GM21576 (cell line): ENCODE results near the gene TRPV6.

Experiments used
- ATAC-seq: cut with Tn5 transposase; IDR thresholded peaks from one replicate; pipeline ENCODE4 v1.9.1; 2021; ENCODE audit warnings: mild to moderate bottlenecking, moderate library complexity; ENCODE audit not compliant: unreplicated experiment

Gene TRPV6

GRCh38 chr7:142870147-142870559 lies 15.4 kb downstream of the TRPV6 start:
- no peak for ATAC-seq

GRCh38 chr7:142869434-142869833 lies 16.1 kb downstream of the TRPV6 start:
- ATAC-seq = no peak

GRCh38 chr7:142868986-142869415 lies 16.5 kb downstream of the TRPV6 start:
- ATAC-seq = no peak

- ATAC-seq = no peak
These were observed 17.2 kb downstream of the TRPV6 start for GRCh38 chr7:142868188-142868985.

GRCh38 chr7:142867398-142868187 lies 18.0 kb downstream of the TRPV6 start:
- ATAC-seq = no peak

GRCh38 chr7:142867097-142867378 lies 18.5 kb downstream of the TRPV6 start:
- no peak for ATAC-seq

DNA sequence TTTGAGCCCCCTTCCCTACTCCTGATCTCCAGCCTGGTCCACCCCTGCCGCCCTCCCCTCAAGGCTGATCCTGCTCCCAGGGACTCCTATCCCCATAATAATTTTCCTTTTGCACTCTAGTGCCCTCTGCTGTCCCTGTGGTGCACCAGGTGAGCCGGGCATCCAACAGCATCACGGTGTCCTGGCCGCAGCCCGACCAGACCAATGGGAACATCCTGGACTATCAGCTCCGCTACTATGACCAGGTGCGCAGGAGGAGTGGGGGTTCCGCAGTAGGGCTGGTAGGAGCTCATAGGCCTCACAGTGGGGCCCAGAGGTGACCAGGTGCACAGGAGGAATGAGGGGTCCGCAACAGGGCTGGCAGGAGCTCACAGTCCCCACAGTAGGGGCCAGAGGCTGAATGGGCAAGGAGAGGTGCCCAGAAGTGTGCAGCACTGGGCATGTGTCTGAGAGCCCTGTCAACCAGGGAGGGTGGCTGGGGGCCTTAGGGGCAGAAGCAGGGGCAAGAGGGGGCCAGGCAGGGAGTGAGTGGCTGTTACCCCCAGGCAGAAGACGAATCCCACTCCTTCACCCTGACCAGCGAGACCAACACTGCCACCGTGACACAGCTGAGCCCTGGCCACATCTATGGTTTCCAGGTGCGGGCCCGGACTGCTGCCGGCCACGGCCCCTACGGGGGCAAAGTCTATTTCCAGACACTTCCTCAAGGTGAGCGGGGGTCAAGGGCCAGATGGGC lies 19.0 kb downstream of the TRPV6 start:
- no peak for ATAC-seq

DNA sequence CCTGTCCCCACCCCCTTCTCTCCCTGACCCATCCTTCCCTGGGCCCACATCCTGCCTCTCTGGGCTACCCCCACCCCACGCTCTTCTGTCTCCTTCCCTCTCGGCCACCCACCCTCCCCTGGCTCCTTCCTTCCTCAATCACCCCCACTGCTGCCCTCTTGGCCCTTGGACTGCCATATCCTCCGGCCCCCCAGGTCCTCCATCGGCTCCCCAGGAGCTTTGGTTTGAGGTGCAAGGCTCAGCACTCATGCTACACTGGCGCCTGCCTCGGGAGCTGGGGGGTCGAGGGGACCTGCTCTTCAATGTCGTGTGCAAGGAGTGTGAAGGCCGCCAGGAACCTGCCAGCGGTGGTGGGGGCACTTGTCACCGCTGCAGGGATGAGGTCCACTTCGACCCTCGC lies 19.8 kb downstream of the TRPV6 start:
- no peak for ATAC-seq

- no peak for ATAC-seq
These were observed 20.4 kb downstream of the TRPV6 start for GRCh38 chr7:142864980-142865747.

- no peak for ATAC-seq
These were observed 21.5 kb downstream of the TRPV6 start for GRCh38 chr7:142863891-142864685.

GRCh38 chr7:142862786-142863400 lies 22.7 kb downstream of the TRPV6 start:
- no peak for ATAC-seq

DNA sequence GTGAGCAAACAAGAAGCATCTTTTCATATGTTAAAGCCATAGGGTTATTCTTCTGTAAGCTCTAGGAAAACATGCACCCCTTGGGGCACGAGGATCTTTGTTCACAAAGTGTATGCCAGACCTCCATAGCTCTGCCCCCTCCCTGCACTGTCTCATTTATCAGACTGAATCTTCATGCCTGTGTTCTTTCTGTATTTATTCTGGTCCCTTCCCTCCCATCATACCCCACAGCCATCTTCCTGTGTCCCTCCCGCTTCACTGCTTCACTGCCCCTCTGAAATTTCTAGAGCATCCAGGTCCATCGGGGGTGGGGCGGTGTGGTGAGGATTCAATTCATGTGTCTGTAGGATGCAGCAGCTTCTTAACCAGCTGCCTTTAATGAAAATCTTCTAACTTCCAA lies 23.2 kb downstream of the TRPV6 start:
- ATAC-seq = no peak

GRCh38 chr7:142860968-142861367 lies 24.6 kb downstream of the TRPV6 start:
- ATAC-seq = no peak

DNA sequence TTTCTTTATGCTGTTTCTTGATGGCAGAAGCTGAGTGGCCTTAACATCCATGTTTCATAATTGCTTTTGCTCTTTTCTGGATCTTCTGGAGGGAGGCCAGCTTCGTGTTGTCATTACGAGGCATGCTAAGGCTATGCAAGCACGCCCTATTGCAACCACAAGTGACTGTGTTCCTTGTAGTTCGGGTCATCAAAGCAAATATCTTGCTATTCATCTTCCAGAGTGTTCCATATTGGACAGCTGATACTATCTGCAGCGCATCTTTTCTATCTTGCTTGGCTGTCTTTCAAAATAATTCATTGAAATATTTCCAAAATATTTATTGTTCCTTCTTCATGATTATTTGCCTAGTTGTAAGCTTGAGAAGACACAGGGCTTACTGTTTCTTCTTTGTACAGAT lies 25.7 kb downstream of the TRPV6 start:
- ATAC-seq = no peak

DNA sequence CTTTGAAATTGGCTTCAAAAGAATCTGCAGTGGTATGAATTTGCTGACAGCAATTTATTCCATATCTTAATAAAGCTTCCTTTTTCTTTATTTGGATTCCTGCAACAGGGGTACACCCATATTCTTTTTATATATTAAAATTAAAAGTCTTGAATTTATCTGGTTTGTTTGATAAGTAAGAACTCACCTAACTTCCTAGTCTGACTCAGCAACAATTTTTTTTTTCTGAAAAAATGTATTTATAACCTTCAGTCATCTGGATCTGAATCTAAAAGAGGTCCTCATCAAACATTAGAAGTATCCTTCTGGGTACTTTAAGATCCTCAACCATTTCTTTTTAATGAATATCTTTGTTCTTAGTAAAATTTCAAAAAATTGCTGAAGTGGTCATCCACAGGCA lies 26.1 kb downstream of the TRPV6 start:
- ATAC-seq = no peak

GRCh38 chr7:142857625-142858024 lies 27.9 kb downstream of the TRPV6 start:
- ATAC-seq = no peak

DNA sequence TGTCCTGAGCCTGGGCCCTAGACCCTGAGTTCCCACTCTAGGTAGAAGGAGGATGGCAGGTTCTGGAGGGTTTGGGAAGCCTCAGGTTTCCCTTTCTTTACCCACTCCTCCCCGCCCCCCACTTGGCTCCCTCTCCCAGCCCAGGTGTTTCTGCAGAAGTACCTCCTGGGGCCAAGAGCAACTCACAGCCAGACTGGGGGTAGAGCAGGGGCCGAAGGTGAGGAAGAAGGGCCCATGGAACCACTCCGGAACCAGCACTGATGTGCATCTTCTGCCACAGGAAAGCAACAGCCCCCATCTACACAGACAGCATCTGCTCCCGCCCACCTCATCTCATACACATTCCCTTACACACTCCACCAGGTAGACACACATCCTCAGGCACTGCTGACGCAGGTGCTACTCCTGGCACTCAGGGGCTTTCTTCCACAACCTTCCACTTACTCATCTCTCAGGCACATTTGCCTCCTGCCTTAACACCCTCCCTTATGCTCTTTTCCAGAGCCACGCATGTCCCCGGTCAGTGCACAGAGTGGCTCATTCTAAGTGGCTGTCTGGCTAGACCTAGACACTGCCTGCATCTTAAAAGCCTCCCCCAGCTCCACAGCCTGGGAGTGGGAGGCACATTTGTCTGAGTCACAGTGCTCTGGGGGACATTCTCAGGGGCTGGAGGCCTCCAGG lies 28.8 kb downstream of the TRPV6 start:
- no peak for ATAC-seq

GRCh38 chr7:142855756-142856564 lies 29.6 kb downstream of the TRPV6 start:
- ATAC-seq = no peak
